ENCODE data around the gene KCP. TPM values are rescaled to one million over a fixed set of nuclear protein-coding genes. Genes with fewer than 3 reads are reported as not detected.

Gene KCP
- total RNA-seq, 3 donors from 2014 or later = 0.33 to 2.2 (median 0.88) TPM

GRCh38 chr7:128922496-128923410 is 12.2 kb upstream of the KCP start:
- H3K27me3 ChIP-seq = no peaks in the 10 kb centered on the region
- TF ChIP-seq CTCF (IDR thresholded peaks at IDR 0.05) = no peak
- TF ChIP-seq POLR2A (IDR thresholded peaks at IDR 0.05) = no peak
- TF ChIP-seq POLR2AphosphoS5 (IDR thresholded peaks at IDR 0.05) = no peak
- no peak overlapping the region for H3K4me3 ChIP-seq
- no peaks in the 10 kb centered on the region for H3K36me3 ChIP-seq
- intact Hi-C loops (cut with DNase I; ENCODE audit: low total_unique reads) = no loop called here
- H3K27ac ChIP-seq = no peak overlapping the region
- H3K4me1 ChIP-seq = no peaks in the 10 kb centered on the region
- H3K9me3 ChIP-seq = no peaks in the 10 kb centered on the region
- peak in 1 of 2 donors; percentile 42 for DNase-seq (ENCODE audit: low spot score in 2 of 2)

- no peaks in the 10 kb centered on the region for H3K36me3 ChIP-seq
- no peaks in the 10 kb centered on the region for H3K27me3 ChIP-seq
- no peaks in the 10 kb centered on the region for H3K4me1 ChIP-seq
- H3K4me3 ChIP-seq = no peak overlapping the region
- no peaks in the 10 kb centered on the region for H3K9me3 ChIP-seq
- H3K27ac ChIP-seq = no peak overlapping the region
- peak in 1 of 2 donors; percentile 27 for DNase-seq (ENCODE audit: low spot score in 2 of 2)
- TF ChIP-seq CTCF (IDR thresholded peaks at IDR 0.05) = no peak
- TF ChIP-seq POLR2A (IDR thresholded peaks at IDR 0.05) = no peak
- intact Hi-C loops (cut with DNase I; ENCODE audit: low total_unique reads) = no loop called here
Observed at GRCh38 chr7:128921866-128922440, 11.4 kb upstream of the KCP start.

- Histone ChIP-seq H3K27ac (no peak overlapping the region), H3K4me1 (no peaks in the 10 kb centered on the region), H3K4me3 (no peak overlapping the region), H3K27me3 (peaks cover 0 to 3% of the 10 kb centered on the region in 2 donors), H3K9me3 (no peaks in the 10 kb centered on the region), H3K36me3 (no peaks in the 10 kb centered on the region)
- no peak for TF ChIP-seq POLR2AphosphoS5 (IDR thresholded peaks at IDR 0.05)
- no peak for TF ChIP-seq POLR2A (IDR thresholded peaks at IDR 0.05)
- no peak for TF ChIP-seq CTCF (IDR thresholded peaks at IDR 0.05)
- intact Hi-C loops (cut with DNase I; ENCODE audit: low total_unique reads) = no loop called here
- peak in 1 of 2 donors; percentile 48 for DNase-seq (ENCODE audit: low spot score in 2 of 2)
Observed at GRCh38 chr7:128920913-128921582, 10.5 kb upstream of the KCP start.

- Histone ChIP-seq H3K4me3 (no peak overlapping the region), H3K36me3 (no peaks in the 10 kb centered on the region), H3K27me3 (peaks cover 0 to 9% of the 10 kb centered on the region in 2 donors), H3K27ac (no peak overlapping the region), H3K9me3 (no peaks in the 10 kb centered on the region), H3K4me1 (no peaks in the 10 kb centered on the region)
- intact Hi-C loops (cut with DNase I; ENCODE audit: low total_unique reads) = no loop called here
- DNase-seq (ENCODE audit: low spot score in 2 of 2) = peak in 1 of 2 donors; percentile 17
- TF ChIP-seq CTCF (IDR thresholded peaks at IDR 0.05) = no peak
- TF ChIP-seq POLR2A (IDR thresholded peaks at IDR 0.05) = no peak
- TF ChIP-seq POLR2AphosphoS5 (IDR thresholded peaks at IDR 0.05) = no peak
Observed at GRCh38 chr7:128919881-128920799, 9.6 kb upstream of the KCP start.

Data from breast epithelium (tissue), 4 donors.